H1 (cell line): ENCODE results near the gene CDH12. TPM values are rescaled to one million over a fixed set of nuclear protein-coding genes. Genes with fewer than 3 reads are reported as not detected.

ENCODE experiments used
- CTCF ChIA-PET: fragments of 300-600 bp; sonication (Branson Sonifier 250); formaldehyde crosslinking; loops from one replicate; lab custom pipeline; 2021; ENCODE audit not compliant: partially characterized antibody; lab: Charles Lee
- POLR2A ChIA-PET: fragments of 300-600 bp; sonication (Branson Sonifier 250); formaldehyde crosslinking; loops from one replicate; lab custom pipeline; 2021; ENCODE audit warnings: inconsistent platforms; ENCODE audit not compliant: partially characterized antibody; lab: Charles Lee
- DNase-seq, 2 experiments: peaks; one replicate each; pipeline versions ENCODE4 v3.0.0 to v3.0.0-alpha.2; 2010 to 2022; ENCODE audit warnings: low spot score in 2 of 2, low read depth in 1 of 2, mixed read lengths in 1 of 2
- FAIRE-seq: peaks from 2 replicates; lab custom pipeline; 2011; peaks lifted over from hg19 to GRCh38; lab: Jason Lieb, UNC
- H2AFZ ChIP-seq: 2 replicates; pipeline ENCODE4 v1.8.1; 2012; ENCODE audit warnings: low read length, inconsistent platforms
- H2AK5ac ChIP-seq: 2 replicates; pipeline ENCODE4 v1.6.1; 2013; ENCODE audit warnings: low read depth, low read length
- H2BK120ac ChIP-seq: replicated peaks from 2 replicates; pipeline ENCODE3; 2013; ENCODE audit warnings: low read depth, low read length, inconsistent platforms
- H2BK12ac ChIP-seq: 2 replicates; pipeline ENCODE4 v1.6.1; 2013; ENCODE audit warnings: low read depth, low read length
- H2BK15ac ChIP-seq: 2 replicates; pipeline ENCODE4 v1.6.1; 2013; ENCODE audit warnings: low read length
- H2BK20ac ChIP-seq: 2 replicates; pipeline ENCODE4 v1.6.1; 2013; ENCODE audit warnings: low read length
- H2BK5ac ChIP-seq: 2 replicates; pipeline ENCODE4 v1.6.1; 2013; ENCODE audit warnings: low read depth, low read length
- H3K14ac ChIP-seq: 2 replicates; pipeline ENCODE4 v1.6.1; 2013; ENCODE audit warnings: inconsistent platforms; ENCODE audit not compliant: insufficient read length
- H3K18ac ChIP-seq: 2 replicates; pipeline ENCODE4 v1.6.1; 2013; ENCODE audit warnings: low read length; ENCODE audit errors: extremely low read depth
- H3K23ac ChIP-seq: 2 replicates; pipeline ENCODE4 v1.6.1; 2013; ENCODE audit warnings: inconsistent platforms; ENCODE audit not compliant: insufficient read length
- H3K23me2 ChIP-seq: 2 replicates; pipeline ENCODE4 v1.6.1; 2013; ENCODE audit warnings: low read depth, low read length
- H3K27ac ChIP-seq: 2 replicates; pipeline ENCODE4 v1.6.1; 2011; ENCODE audit warnings: low read depth, low read length, inconsistent platforms
- H3K27me3 ChIP-seq, 4 experiments: replicated peaks in 1 of 4; 1 replicate in 1 of 4; 2 replicates in 3 of 4; pipeline versions ENCODE4 v1.6.1 to v1.8.1; 2011 to 2013; ENCODE audit warnings: low read length in 3 of 4, mild to moderate bottlenecking in 3 of 4, inconsistent platforms in 2 of 4, mixed read lengths in 2 of 4, moderate library complexity in 1 of 4; ENCODE audit not compliant: control insufficient read depth in 3 of 4, insufficient read depth in 3 of 4; ENCODE audit errors: extremely low read depth in 1 of 4
- H3K36me3 ChIP-seq, 4 experiments: 2 replicates each; pipeline versions ENCODE4 v1.6.1 to v1.8.1; 2011 to 2013; ENCODE audit warnings: mild to moderate bottlenecking in 4 of 4, low read length in 3 of 4, moderate library complexity in 2 of 4, control low read depth in 1 of 4, inconsistent platforms in 1 of 4; ENCODE audit not compliant: insufficient read depth in 4 of 4, control insufficient read depth in 2 of 4
- H3K4ac ChIP-seq: replicated peaks from 2 replicates; pipeline ENCODE3; 2013; ENCODE audit warnings: low read length, low read depth, mixed read lengths, inconsistent platforms; ENCODE audit not compliant: insufficient read length
- H3K4me1 ChIP-seq, 4 experiments: replicated peaks in 1 of 4; 1 replicate in 1 of 4; 2 replicates in 3 of 4; pipeline versions ENCODE4 v1.6.1 to v1.8.1; 2011 to 2013; ENCODE audit warnings: low read length in 3 of 4, inconsistent platforms in 2 of 4, mixed read lengths in 1 of 4; ENCODE audit not compliant: insufficient read depth in 4 of 4, control insufficient read depth in 3 of 4
- H3K4me2 ChIP-seq, 2 experiments: 2 replicates each; pipeline versions ENCODE4 v1.6.1 to v1.8.1; 2011 to 2013; ENCODE audit warnings: low read depth in 2 of 2, low read length in 2 of 2, control low read depth in 1 of 2, inconsistent platforms in 1 of 2, mild to moderate bottlenecking in 1 of 2; ENCODE audit not compliant: insufficient read depth in 1 of 2
- H3K4me3 ChIP-seq, 4 experiments: fragments of 200-600, 300-600 bp in 1 of 4; sonication (generic), shearing (Covaris generic), sonication (Bioruptor Twin) in 1 of 4; 2 replicates each; pipeline versions ENCODE4 v1.5.1 to v1.8.1; 2011 to 2016; ENCODE audit warnings: low read length in 4 of 4, low read depth in 3 of 4, control low read depth in 2 of 4, inconsistent platforms in 2 of 4, mild to moderate bottlenecking in 2 of 4, mixed read lengths in 1 of 4, moderate library complexity in 1 of 4; ENCODE audit not compliant: insufficient read depth in 2 of 4; ENCODE audit errors: extremely low read depth in 1 of 4
- H3K56ac ChIP-seq: replicated peaks from 2 replicates; pipeline ENCODE3; 2013; ENCODE audit warnings: low read depth, mild to moderate bottlenecking, mixed read lengths, low read length, inconsistent platforms; ENCODE audit not compliant: insufficient read length
- H3K79me1 ChIP-seq: 2 replicates; pipeline ENCODE4 v1.6.1; 2013; ENCODE audit warnings: low read depth, low read length, control low read depth
- H3K79me2 ChIP-seq, 2 experiments: 2 replicates each; pipeline versions ENCODE4 v1.6.1 to v1.8.1; 2012 to 2013; ENCODE audit warnings: low read length in 2 of 2, mild to moderate bottlenecking in 2 of 2, inconsistent platforms in 1 of 2; ENCODE audit not compliant: insufficient read depth in 2 of 2, control insufficient read depth in 1 of 2
- H3K9ac ChIP-seq, 4 experiments: replicated peaks in 1 of 4; 1 replicate in 1 of 4; 2 replicates in 3 of 4; pipeline versions ENCODE4 v1.6.1 to v1.8.1; 2011 to 2013; ENCODE audit warnings: low read depth in 3 of 4, low read length in 3 of 4, control low read depth in 2 of 4, mild to moderate bottlenecking in 2 of 4, moderate library complexity in 2 of 4, inconsistent platforms in 1 of 4; ENCODE audit errors: extremely low read depth in 1 of 4
- H3K9me3 ChIP-seq, 2 experiments: 2 replicates each; pipeline versions ENCODE4 v1.6.1 to v1.8.1; 2012 to 2013; ENCODE audit warnings: mild to moderate bottlenecking in 2 of 2, moderate library complexity in 2 of 2, control low read depth in 1 of 2, inconsistent platforms in 1 of 2, low read depth in 1 of 2, low read length in 1 of 2, mixed read lengths in 1 of 2; ENCODE audit not compliant: insufficient read depth in 2 of 2
- H4K20me1 ChIP-seq, 2 experiments: replicated peaks in 1 of 2; 2 replicates each; pipeline versions ENCODE3 to v1.8.1; 2011 to 2013; ENCODE audit warnings: inconsistent platforms in 2 of 2, low read length in 2 of 2, mild to moderate bottlenecking in 1 of 2; ENCODE audit not compliant: insufficient read depth in 2 of 2, control insufficient read depth in 1 of 2
- H4K5ac ChIP-seq: 2 replicates; pipeline ENCODE4 v1.6.1; 2013; ENCODE audit warnings: low read length, low read depth, mixed read lengths, inconsistent platforms; ENCODE audit not compliant: insufficient read length
- H4K8ac ChIP-seq: 2 replicates; pipeline ENCODE4 v1.8.0; 2013; ENCODE audit warnings: mild to moderate bottlenecking, moderate library complexity, low read length, inconsistent platforms; ENCODE audit not compliant: insufficient read depth; ENCODE audit errors: extremely low read depth
- H4K91ac ChIP-seq: replicated peaks from 2 replicates; pipeline ENCODE3; 2013; ENCODE audit warnings: low read length, mixed read lengths, inconsistent platforms; ENCODE audit not compliant: insufficient read length
- CEBPB ChIP-seq: IDR thresholded peaks from 2 replicates; pipeline ENCODE4 v1.6.1; 2012; ENCODE audit warnings: low read depth, low read length
- POLR2AphosphoS5 ChIP-seq: IDR thresholded peaks from 2 replicates; pipeline ENCODE4 v1.6.1; 2011; ENCODE audit warnings: low read depth, low read length
- RNF2 ChIP-seq: fragments of 200-900, 300-1000 bp; sonication (generic); IDR thresholded peaks from 2 replicates; pipeline ENCODE4 v1.7.1; 2016; ENCODE audit warnings: borderline replicate concordance, low read depth, mild to moderate bottlenecking, antibody characterized with exemption, low read length; ENCODE audit not compliant: poor library complexity, severe bottlenecking; ENCODE audit errors: missing control alignments
- TBP ChIP-seq: IDR thresholded peaks from 2 replicates; pipeline ENCODE4 v1.6.1; 2011; ENCODE audit warnings: low read depth, low read length, improper control_type of control experiment
- TEAD4 ChIP-seq: IDR thresholded peaks from 2 replicates; pipeline ENCODE4 v1.6.1; 2012; ENCODE audit warnings: low read depth, low read length, inconsistent platforms, mixed read lengths
- WGBS, 2 experiments: shearing (Covaris generic) in 1 of 2; methylation state at CpG; one replicate each; pipeline versions ENCODE4 v1.1.6 to v1.1.7; 2013 to 2015; ENCODE audit warnings: low lambda C conversion rate in 2 of 2, mixed read lengths in 2 of 2, inconsistent platforms in 1 of 2, low coverage in 1 of 2, missing lambda C conversion rate in 1 of 2; ENCODE audit not compliant: insufficient replicate concordance in 2 of 2, insufficient coverage in 1 of 2, insufficient read length in 1 of 2; ENCODE audit errors: extremely low coverage in 1 of 2, missing lambda C conversion rate in 1 of 2; 5-methylcytosine and 5-hydroxymethylcytosine counted together
- polyA plus RNA-seq, 7 experiments: library from polyadenylated mRNA; depleted of rRNA in 3 of 7; stranded (reverse) in 5 of 7; unstranded in 2 of 7; fragments of >200 nt in 5 of 7; fragments of 200-250 nt in 2 of 7; gene quantifications; 1 replicate in 5 of 7; 2 replicates in 1 of 7; 4 replicates in 1 of 7; pipeline versions ENCODE4 v1.2.1 to v1.2.3, GENCODE V29; 2011 to 2013; ENCODE audit warnings: missing spikeins in 2 of 7, mixed read lengths in 2 of 7
- total RNA-seq: library from RNA; stranded (reverse); fragmentation: NEBNext Ultra II Directional; extraction: Animal tissue kit (Norgen Biotek cat#: 25700); gene quantifications from 2 replicates; pipeline ENCODE4 v1.2.1, GENCODE V29; 2021

The CDH12 gene
- total and polyA plus RNA-seq, 2 of the 8 experiments (the other 6 are each of a cell fraction or from before 2014, with no cell fraction given), result 0.03 TPM; not detected in 1

DNA sequence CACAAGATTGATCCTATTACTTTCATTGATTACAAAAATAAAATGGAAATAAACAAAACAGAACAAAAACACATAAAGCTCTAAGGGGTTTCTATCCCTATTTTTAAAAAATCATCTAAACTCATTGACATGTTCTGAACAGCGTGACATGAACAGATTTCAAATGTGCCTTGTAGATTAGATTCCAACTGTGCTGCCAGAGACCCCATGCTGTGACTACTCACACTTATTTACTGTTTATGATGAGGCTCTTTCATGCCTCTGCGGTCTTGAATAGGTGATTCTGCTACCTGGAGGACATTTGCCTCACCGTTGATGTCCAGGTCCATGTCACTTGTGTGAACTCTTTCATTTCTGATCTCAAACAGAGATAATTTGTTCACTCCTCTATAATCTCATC, 990.2 kb downstream of the CDH12 start:
- Histone ChIP-seq H4K91ac (no peak overlapping the region), H3K4me1 (no peaks in the 10 kb centered on the region), H3K4ac (no peak overlapping the region), H3K4me3 (no peak overlapping the region), H2BK5ac (no peak overlapping the region), H4K8ac (no peak overlapping the region), H3K23ac (no peak overlapping the region), H2BK120ac (no peak overlapping the region), H3K4me2 (no peak overlapping the region), H2AFZ (no peak overlapping the region), H2BK15ac (no peak overlapping the region), H2AK5ac (no peak overlapping the region), H3K18ac (no peak overlapping the region), H3K27ac (no peak overlapping the region), H3K36me3 (no peaks in the 10 kb centered on the region), H4K20me1 (no peaks in the 10 kb centered on the region), H3K9ac (no peak overlapping the region), H2BK12ac (no peak overlapping the region), H3K14ac (no peak overlapping the region), H3K27me3 (no peaks in the 10 kb centered on the region), H3K56ac (no peak overlapping the region), H2BK20ac (no peak overlapping the region), H4K5ac (no peak overlapping the region), H3K79me1 (no peaks in the 10 kb centered on the region), H3K79me2 (no peaks in the 10 kb centered on the region), H3K23me2 (no peaks in the 10 kb centered on the region; the same call in 1 of the 2 replicates), H3K9me3 (no peaks in the 10 kb centered on the region)
- 63% methylated on average over 3 of the region's 3 CpGs; no CpG with 5 or more reads in 1 of the 2 experiments for WGBS, 2 experiments
- TF ChIP-seq TBP (no peak), CEBPB (no peak), RNF2 (no peak), POLR2AphosphoS5 (no peak), TEAD4 (no peak)
- POLR2A ChIA-PET, result no interaction called here
- DNase-seq (no peak), FAIRE-seq (no peak)
- CTCF ChIA-PET, result no interaction called here
